Right lobe of liver (tissue), 6 donors: ENCODE results near the gene ICE2. TPM values are rescaled to one million over a fixed set of nuclear protein-coding genes. Genes with fewer than 3 reads are reported as not detected.

Experiments used
- ATAC-seq, 4 donors: fragments of 200-7000 bp; cut with Tn5 transposase; one replicate each; pipeline ENCODE4 v1.9.1; 2020; ENCODE audit warnings: mild to moderate bottlenecking in 4 of 4, moderate library complexity in 4 of 4
- DNase-seq, 3 donors: peaks; one replicate each; pipeline ENCODE4 v3.0.0-alpha.2; 2020
- H3K27ac ChIP-seq, 3 donors: fragments of 200-600 bp; one replicate each; pipeline ENCODE4 v1.8.0; 2022
- H3K27me3 ChIP-seq, 2 donors: fragments of 200-600 bp; one replicate each; pipeline ENCODE4 v1.8.0; 2022
- H3K36me3 ChIP-seq, 4 donors: fragments of 200-600 bp; sonication (generic) in 1 of 4; one replicate each; pipeline versions ENCODE4 v1.5.1 to v1.8.0; 2017 to 2022; ENCODE audit warnings: control low read depth in 1 of 4
- H3K4me1 ChIP-seq, 4 donors: fragments of 200-600 bp; sonication (generic) in 1 of 4; one replicate each; pipeline versions ENCODE4 v1.5.1 to v1.8.0; 2017 to 2022; ENCODE audit warnings: control low read depth in 1 of 4
- H3K4me3 ChIP-seq, 3 donors: fragments of 200-600 bp; one replicate each; pipeline ENCODE4 v1.8.0; 2022
- H3K9me3 ChIP-seq, 4 donors: fragments of 200-600 bp; sonication (generic) in 1 of 4; one replicate each; pipeline versions ENCODE4 v1.5.1 to v1.8.0; 2017 to 2022; ENCODE audit warnings: control low read depth in 1 of 4
- POLR2A ChIP-seq: fragments of 450-650 bp; IDR thresholded peaks from one replicate; pipeline ENCODE4 v1.6.1; 2017; ENCODE audit warnings: antibody characterized with exemption, mild to moderate bottlenecking
- WGBS: methylation state at CpG from one replicate; pipeline ENCODE4 v1.1.6; 2018; ENCODE audit warnings: low coverage, low lambda C conversion rate; ENCODE audit not compliant: insufficient coverage; ENCODE audit errors: missing lambda C conversion rate; 5-methylcytosine and 5-hydroxymethylcytosine counted together
- intact Hi-C, 2 donors: fragments of 100-400 bp; cut with DNase I; formaldehyde crosslinking; loops; one replicate each; pipeline versions ENCODE4 v1.11.2 to v1.14.1; 2022
- small RNA-seq, 2 experiments: library from RNA; depleted of rRNA; stranded (forward); fragments of <200 nt; gene quantifications; one replicate each; pipeline ENCODE3, GENCODE V24; 2016
- total RNA-seq, 6 experiments: library from RNA; depleted of rRNA in 2 of 6; stranded (reverse); fragments of >200 nt in 2 of 6; fragmentation: NEBNext Ultra II Directional in 3 of 6; extraction: Animal tissue kit (Norgen Biotek cat#: 25700) in 3 of 6; gene quantifications; one replicate each; pipeline versions ENCODE4 v1.1.0 to v1.2.4, GENCODE V29; 2016 to 2023
- TF ChIP-seq, protein P1 (sequence below), 4 donors: fragments of 200-600 bp in 3 of 4; fragments of 450-650 bp in 1 of 4; IDR thresholded peaks; one replicate each; pipeline versions ENCODE4 v1.5.1 to v1.8.0; 2016 to 2022; ENCODE audit warnings: antibody characterized with exemption in 4 of 4, mild to moderate bottlenecking in 2 of 4
- donor health status: DM: no; HTN: yes; CAD: no.
- donor health status: DM: no; HTN: no; CAD: no.
- donor health status: DM: no; HTN: no; CAD: no.
- donor health status: DM: no; HTN: yes; CAD: no.
- donor health status: DM: no; HTN: yes; CAD: no.

The ICE2 gene
- total RNA-seq, 6 experiments from 2014 or later: 13.1 to 31.7 (median 17.6) TPM

DNA sequence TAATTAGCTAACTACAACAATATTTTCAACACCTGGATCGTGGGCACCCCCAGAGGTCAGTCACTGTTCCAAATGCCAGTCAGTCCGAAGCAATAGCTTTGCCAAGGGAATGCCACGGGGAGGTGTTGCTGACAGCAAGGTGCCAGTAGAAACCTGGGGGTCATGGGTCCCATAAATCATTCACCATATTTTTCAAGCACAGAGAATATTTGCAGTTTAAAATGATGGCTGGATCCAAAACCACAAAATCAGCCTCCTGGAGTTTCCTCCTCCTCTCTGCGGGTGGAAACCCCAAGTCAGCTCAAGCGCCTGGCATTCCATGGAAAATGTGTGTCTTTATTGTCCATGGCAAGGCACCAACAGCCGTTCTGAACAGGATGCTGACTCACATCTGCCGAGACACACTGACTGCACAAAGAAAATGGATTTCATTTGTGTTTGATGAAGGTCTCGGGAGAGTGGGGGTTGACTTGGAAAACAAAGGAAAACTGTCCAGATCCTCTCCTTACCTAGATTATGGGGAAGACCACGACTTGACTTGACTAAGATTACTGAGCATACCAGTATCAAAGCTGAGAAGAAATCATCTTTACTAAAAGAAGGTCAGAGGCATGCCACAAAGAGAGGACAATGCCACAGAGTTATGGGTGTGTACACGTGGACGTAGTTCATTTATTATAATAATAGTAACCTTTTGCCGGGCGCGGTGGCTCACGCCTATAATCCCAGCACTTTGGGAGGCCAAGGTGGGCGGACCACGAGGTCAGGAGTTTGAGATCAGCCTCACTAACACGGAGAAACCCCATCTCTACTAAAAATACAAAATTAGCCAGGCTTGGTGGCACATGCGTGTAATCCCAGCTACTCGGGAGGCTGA, 107.5 kb downstream of the ICE2 start:
- DNase-seq: no peak
- ATAC-seq: peak; percentile 30 to 59 (median 50)
- intact Hi-C loops: no loop called here
- WGBS: 53% methylated on average over 16 of the region's 20 CpGs
- Histone ChIP-seq H3K4me3 (no peak overlapping the region), H3K27ac (peak overlapping the region in 2 of 3 donors; percentile 5 to 64), H3K9me3 (no peaks in the 10 kb centered on the region), H3K36me3 (peaks cover 0 to 4% (median 0%) of the 10 kb centered on the region in 4 donors), H3K4me1 (peaks cover 0 to 15% (median 0%) of the 10 kb centered on the region in 4 donors), H3K27me3 (no peaks in the 10 kb centered on the region)
- TF ChIP-seq POLR2A: no peak
- TF ChIP-seq, protein P1, sequence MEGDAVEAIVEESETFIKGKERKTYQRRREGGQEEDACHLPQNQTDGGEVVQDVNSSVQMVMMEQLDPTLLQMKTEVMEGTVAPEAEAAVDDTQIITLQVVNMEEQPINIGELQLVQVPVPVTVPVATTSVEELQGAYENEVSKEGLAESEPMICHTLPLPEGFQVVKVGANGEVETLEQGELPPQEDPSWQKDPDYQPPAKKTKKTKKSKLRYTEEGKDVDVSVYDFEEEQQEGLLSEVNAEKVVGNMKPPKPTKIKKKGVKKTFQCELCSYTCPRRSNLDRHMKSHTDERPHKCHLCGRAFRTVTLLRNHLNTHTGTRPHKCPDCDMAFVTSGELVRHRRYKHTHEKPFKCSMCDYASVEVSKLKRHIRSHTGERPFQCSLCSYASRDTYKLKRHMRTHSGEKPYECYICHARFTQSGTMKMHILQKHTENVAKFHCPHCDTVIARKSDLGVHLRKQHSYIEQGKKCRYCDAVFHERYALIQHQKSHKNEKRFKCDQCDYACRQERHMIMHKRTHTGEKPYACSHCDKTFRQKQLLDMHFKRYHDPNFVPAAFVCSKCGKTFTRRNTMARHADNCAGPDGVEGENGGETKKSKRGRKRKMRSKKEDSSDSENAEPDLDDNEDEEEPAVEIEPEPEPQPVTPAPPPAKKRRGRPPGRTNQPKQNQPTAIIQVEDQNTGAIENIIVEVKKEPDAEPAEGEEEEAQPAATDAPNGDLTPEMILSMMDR (IDR thresholded peaks at IDR 0.05): no peak

DNA sequence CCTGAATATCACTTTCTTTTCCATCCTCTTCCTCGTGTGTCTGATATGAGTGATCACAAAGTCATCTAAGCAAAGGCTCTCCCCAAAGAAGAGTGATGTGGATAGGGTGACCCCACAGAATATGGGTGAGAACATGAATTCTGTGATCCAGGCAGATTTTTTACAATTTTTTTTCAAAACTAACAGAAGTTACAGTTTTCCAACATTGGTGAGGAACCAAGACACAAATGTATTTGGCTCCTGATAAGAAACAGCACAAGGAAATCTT, 108.1 kb downstream of the ICE2 start:
- intact Hi-C loops: no loop called here
- Histone ChIP-seq H3K4me3 (no peak overlapping the region), H3K36me3 (peaks cover 0 to 3% (median 0%) of the 10 kb centered on the region in 4 donors), H3K9me3 (no peaks in the 10 kb centered on the region), H3K4me1 (peaks cover 0 to 15% (median 0%) of the 10 kb centered on the region in 4 donors), H3K27ac (peak overlapping the region in 2 of 3 donors; percentile 5 to 64), H3K27me3 (no peaks in the 10 kb centered on the region)
- 71% methylated on average over 1 of the region's 1 CpG for WGBS
- TF ChIP-seq, protein P1 (IDR thresholded peaks at IDR 0.05): no peak
- TF ChIP-seq POLR2A: no peak
- ATAC-seq (no peak), DNase-seq (no peak)

DNA sequence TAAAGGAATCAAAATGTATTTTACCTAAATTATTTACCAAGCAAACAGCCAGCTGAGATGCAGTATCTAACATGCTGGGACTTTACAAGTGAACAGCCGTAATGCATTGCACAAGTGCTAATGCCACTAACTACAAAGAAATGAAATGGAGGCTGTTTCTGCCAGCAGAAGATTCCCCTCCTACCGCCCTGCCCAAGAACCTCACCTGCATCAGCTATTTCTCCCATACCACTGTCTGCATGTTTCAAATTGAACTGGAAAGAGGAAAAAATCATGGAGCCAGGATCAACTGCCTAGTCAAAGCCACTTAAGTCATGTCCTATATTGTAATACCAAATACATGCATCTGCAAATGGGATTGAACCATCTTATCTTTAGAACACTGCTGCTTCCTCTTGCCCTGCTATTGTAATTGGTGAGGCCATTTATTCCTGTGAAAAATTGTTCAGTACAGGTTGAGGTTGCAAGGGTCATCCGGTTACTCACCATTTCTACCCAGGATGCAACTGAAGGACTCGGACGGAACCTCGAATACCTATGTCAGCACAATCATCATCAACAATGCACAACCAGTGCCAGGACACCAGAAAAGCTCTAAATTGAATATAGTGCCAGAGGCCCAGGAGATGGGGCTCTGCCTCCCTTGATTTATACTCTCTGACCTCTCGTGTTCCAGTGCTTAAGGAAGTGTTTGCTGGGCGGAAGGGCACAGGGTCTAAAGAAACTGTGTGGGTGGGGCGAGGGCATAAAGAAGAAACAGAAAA, 108.7 kb downstream of the ICE2 start:
- peaks cover 0 to 11% (median 0%) of the 10 kb centered on the region in 4 donors for H3K4me1 ChIP-seq
- no peak for DNase-seq

DNA sequence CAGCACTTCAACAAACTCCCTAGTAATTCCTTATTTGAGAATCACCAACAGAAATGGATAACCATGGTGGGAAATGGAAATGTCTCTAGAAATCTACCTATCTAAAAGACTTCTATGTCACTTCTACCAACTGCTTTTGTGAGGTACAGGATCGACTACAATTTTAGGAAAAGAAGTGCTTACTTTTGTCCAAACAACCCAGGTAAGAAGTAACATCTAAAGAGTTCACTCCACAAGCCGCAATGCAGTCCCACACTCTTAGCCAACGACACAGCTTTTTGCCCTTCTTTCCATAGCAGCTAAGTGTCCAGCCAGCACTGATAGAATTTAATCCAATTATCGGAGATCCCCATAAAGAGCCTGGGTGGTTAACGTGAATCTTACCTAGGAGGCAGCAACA, 109.2 kb downstream of the ICE2 start:
- Histone ChIP-seq H3K27me3 (no peaks in the 10 kb centered on the region), H3K27ac (no peak overlapping the region), H3K36me3 (peaks cover 0 to 3% (median 0%) of the 10 kb centered on the region in 4 donors), H3K4me1 (peaks cover 0 to 5% (median 0%) of the 10 kb centered on the region in 4 donors), H3K9me3 (no peaks in the 10 kb centered on the region), H3K4me3 (no peak overlapping the region)
- DNase-seq: no peak
- intact Hi-C loops: no loop called here
- WGBS: 75% methylated on average over 5 of the region's 5 CpGs
- no peak for ATAC-seq
- TF ChIP-seq, protein P1 (IDR thresholded peaks at IDR 0.05): no peak
- TF ChIP-seq POLR2A: no peak

More for the DNA sequence above, 108.7 kb downstream of the ICE2 start:
- H3K4me3 ChIP-seq: no peak overlapping the region
- peaks cover 0 to 3% (median 0%) of the 10 kb centered on the region in 4 donors for H3K36me3 ChIP-seq
- no peaks in the 10 kb centered on the region for H3K27me3 ChIP-seq
- TF ChIP-seq POLR2A: no peak
- TF ChIP-seq, protein P1 (IDR thresholded peaks at IDR 0.05): no peak
- intact Hi-C loops: no loop called here
- H3K9me3 ChIP-seq: no peaks in the 10 kb centered on the region
- ATAC-seq: peak; percentile 65 to 84 (median 72)
- WGBS: 78% methylated on average over 9 of the region's 9 CpGs
- peak overlapping the region in 2 of 3 donors; percentile 5 to 64 for H3K27ac ChIP-seq

Small RNAs within 50 kb of the gene (small RNA-seq; reads per million reads assigned to genes)
- 0 reads per million in 2 experiments for gene AC087385.3

Other genes starting within 250 kb of the ICE2 start
- gene ANXA2, start 81.2 kb downstream of the ICE2 start, total RNA-seq: 100 to 1,000 TPM in 3 of 6 experiments, 10 to 100 TPM in 3; 62.2 to 419 (median 178) TPM